ENCODE data around the gene ABCB11.
"Not testable (repeated sequence)": the region's sequence is repeated elsewhere in the genome, so short reads cannot be mapped to it uniquely, and the experiment has no call there.

ABCB11 gene

GRCh38 chr2:168892327-168892726, 138.8 kb downstream of the ABCB11 start:
- Histone ChIP-seq H2AFZ (ENCODE audit: low read depth) (no peak overlapping the region), H4K20me1 (ENCODE audit: insufficient read depth) (no peaks in the 10 kb centered on the region), H3K4me1 (ENCODE audit: low read depth, poor library complexity, severe bottlenecking) (peaks cover 11% of the 10 kb centered on the region), H3K27me3 (ENCODE audit: insufficient read depth, low read depth) (no peaks in the 10 kb centered on the region), H3K36me3 (ENCODE audit: insufficient read depth) (no peaks in the 10 kb centered on the region), H3K4me3 (IDR thresholded peaks at IDR 0.05; ENCODE audit: insufficient read depth, low read depth, low read length) (no peak overlapping the region), H3K27ac (no peak overlapping the region), H3K9ac (no peak overlapping the region), H3K79me2 (ENCODE audit: insufficient read depth, low read depth) (peaks cover 8% of the 10 kb centered on the region; the same call in 1 of the 2 replicates), H3K4me2 (no peak overlapping the region)
- TF ChIP-seq CTCF (conservative IDR thresholded peaks at IDR 0.05; ENCODE audit: low read depth, low read length): no peak

GRCh38 chr2:168890006-168890782, 140.9 kb downstream of the ABCB11 start, which contains the start of gene SPC25:
SPC25 (minus strand) TSS chr2:168890430; CDS start chr2:168889519, 911 bp downstream.
- peaks cover 11% of the 10 kb centered on the region for H3K4me1 ChIP-seq (ENCODE audit: low read depth, poor library complexity, severe bottlenecking)
- no peaks in the 10 kb centered on the region; the same call in 1 of the 2 replicates for H3K36me3 ChIP-seq (ENCODE audit: insufficient read depth)
- H3K79me2 ChIP-seq (ENCODE audit: insufficient read depth, low read depth): peaks cover 8% of the 10 kb centered on the region; the same call in 1 of the 2 replicates
- peak within 1 kb of the TSS; percentile 56 for H3K4me2 ChIP-seq
- no peaks in the 10 kb centered on the region for H3K27me3 ChIP-seq (ENCODE audit: insufficient read depth, low read depth)
- H3K9ac ChIP-seq: peak within 1 kb of the TSS; percentile 59; the same call in 1 of the 2 replicates
- peak within 1 kb of the TSS; percentile 3; the same call in 1 of the 2 replicates for H3K27ac ChIP-seq
- no peaks in the 10 kb centered on the region for H4K20me1 ChIP-seq (ENCODE audit: insufficient read depth)
- peak within 1 kb of the TSS; percentile 66 for H3K4me3 ChIP-seq (IDR thresholded peaks at IDR 0.05; ENCODE audit: insufficient read depth, low read depth, low read length)
- no peak for TF ChIP-seq CTCF (conservative IDR thresholded peaks at IDR 0.05; ENCODE audit: low read depth, low read length)
- H2AFZ ChIP-seq (ENCODE audit: low read depth): peak within 1 kb of the TSS; percentile 90

GRCh38 chr2:168889635-168890005, 141.5 kb downstream of the ABCB11 start:
- Histone ChIP-seq H3K4me1 (ENCODE audit: low read depth, poor library complexity, severe bottlenecking) (peaks cover 11% of the 10 kb centered on the region), H3K27ac (peak overlapping the region; percentile 3; the same call in 1 of the 2 replicates), H2AFZ (ENCODE audit: low read depth) (peak overlapping the region; percentile 90), H3K4me2 (peak overlapping the region; percentile 54), H3K36me3 (ENCODE audit: insufficient read depth) (no peaks in the 10 kb centered on the region; the same call in 1 of the 2 replicates), H3K4me3 (IDR thresholded peaks at IDR 0.05; ENCODE audit: insufficient read depth, low read depth, low read length) (peak overlapping the region; percentile 66), H3K79me2 (ENCODE audit: insufficient read depth, low read depth) (peaks cover 8% of the 10 kb centered on the region; the same call in 1 of the 2 replicates), H3K9ac (peak overlapping the region; percentile 59; the same call in 1 of the 2 replicates), H3K27me3 (ENCODE audit: insufficient read depth, low read depth) (no peaks in the 10 kb centered on the region), H4K20me1 (ENCODE audit: insufficient read depth) (no peaks in the 10 kb centered on the region)
- TF ChIP-seq CTCF (conservative IDR thresholded peaks at IDR 0.05; ENCODE audit: low read depth, low read length): no peak

GRCh38 chr2:168884975-168885374, 146.1 kb downstream of the ABCB11 start:
- TF ChIP-seq CTCF (conservative IDR thresholded peaks at IDR 0.05; ENCODE audit: low read depth, low read length): no peak
- Histone ChIP-seq H3K4me3 (IDR thresholded peaks at IDR 0.05; ENCODE audit: insufficient read depth, low read depth, low read length) (no peak overlapping the region), H3K9ac (no peak overlapping the region), H3K27ac (no peak overlapping the region), H3K4me2 (no peak overlapping the region), H3K27me3 (ENCODE audit: insufficient read depth, low read depth) (no peaks in the 10 kb centered on the region), H4K20me1 (ENCODE audit: insufficient read depth) (no peaks in the 10 kb centered on the region), H3K4me1 (ENCODE audit: low read depth, poor library complexity, severe bottlenecking) (peaks cover 5% of the 10 kb centered on the region), H3K79me2 (ENCODE audit: insufficient read depth, low read depth) (peaks cover 8% of the 10 kb centered on the region; the same call in 1 of the 2 replicates), H3K36me3 (ENCODE audit: insufficient read depth) (no peaks in the 10 kb centered on the region; the same call in 1 of the 2 replicates), H2AFZ (ENCODE audit: low read depth) (no peak overlapping the region)

- H2AFZ ChIP-seq (ENCODE audit: low read depth); H3K79me2 ChIP-seq (ENCODE audit: insufficient read depth, low read depth): not testable (repeated sequence)
Observed at GRCh38 chr2:168882163-168882562, 149.0 kb downstream of the ABCB11 start.

More at GRCh38 chr2:168882163-168882562, 149.0 kb downstream of the ABCB11 start:
- not testable (repeated sequence) for H3K9ac ChIP-seq; H3K4me1 ChIP-seq (ENCODE audit: low read depth, poor library complexity, severe bottlenecking); H3K27ac ChIP-seq; H3K4me3 ChIP-seq (IDR thresholded peaks at IDR 0.05; ENCODE audit: insufficient read depth, low read depth, low read length); H3K27me3 ChIP-seq (ENCODE audit: insufficient read depth, low read depth); H3K4me2 ChIP-seq; H3K36me3 ChIP-seq (ENCODE audit: insufficient read depth); H4K20me1 ChIP-seq (ENCODE audit: insufficient read depth)

Measured in KMS-11 (cell line).